Epidermal melanocyte (primary cell): Measurements from ENCODE around the gene TMEM229A.
"Not testable (repeated sequence)": the region's sequence is repeated elsewhere in the genome, so short reads cannot be mapped to it uniquely, and the experiment has no call there.

Experiments
- DNase-seq: peaks from one replicate; pipeline ENCODE4 v3.0.0; 2011; ENCODE audit warnings: low spot score; ENCODE audit not compliant: insufficient read length

TMEM229A gene

GRCh38 chr7:124032369-124033094, at the start of gene TMEM229A:
Gene TMEM229A (minus strand): TSS chr7:124033067. CDS start chr7:124033003, 64 bp downstream.
- peak; percentile 45 for DNase-seq

- not testable (repeated sequence) for DNase-seq
Observed at GRCh38 chr7:124082234-124082633, 49.4 kb upstream of the TMEM229A start.

- DNase-seq = no peak
Observed at GRCh38 chr7:124077546-124077945, 44.7 kb upstream of the TMEM229A start.

- no peak for DNase-seq
Observed at GRCh38 chr7:124076841-124077240, 44.0 kb upstream of the TMEM229A start.

GRCh38 chr7:124074007-124074406, 41.1 kb upstream of the TMEM229A start:
- no peak for DNase-seq

- no peak for DNase-seq
Observed at GRCh38 chr7:124073310-124073645, 40.4 kb upstream of the TMEM229A start.

- no peak for DNase-seq
Observed at GRCh38 chr7:124072603-124073309, 39.9 kb upstream of the TMEM229A start.

GRCh38 chr7:124071843-124072242, 39.0 kb upstream of the TMEM229A start:
- no peak for DNase-seq

GRCh38 chr7:124062171-124062570, 29.3 kb upstream of the TMEM229A start:
- no peak for DNase-seq

- DNase-seq = no peak
Observed at GRCh38 chr7:124060528-124060927, 27.7 kb upstream of the TMEM229A start.

GRCh38 chr7:124059375-124059774, 26.5 kb upstream of the TMEM229A start:
- DNase-seq = no peak

GRCh38 chr7:124058515-124058914, 25.6 kb upstream of the TMEM229A start:
- DNase-seq = no peak

- no peak for DNase-seq
Observed at GRCh38 chr7:124057872-124058271, 25.0 kb upstream of the TMEM229A start.

GRCh38 chr7:124056234-124056633, 23.4 kb upstream of the TMEM229A start:
- DNase-seq = no peak

- DNase-seq = no peak
Observed at GRCh38 chr7:124051681-124052377, 19.0 kb upstream of the TMEM229A start.

- no peak for DNase-seq
Observed at GRCh38 chr7:124042826-124043225, 10.0 kb upstream of the TMEM229A start.

GRCh38 chr7:124041439-124041838, 8.6 kb upstream of the TMEM229A start:
- no peak for DNase-seq

GRCh38 chr7:124037902-124038301, 5.0 kb upstream of the TMEM229A start:
- not testable (repeated sequence) for DNase-seq

GRCh38 chr7:124035706-124036105, 2.8 kb upstream of the TMEM229A start:
- DNase-seq = no peak

GRCh38 chr7:124034754-124035100, 1.9 kb upstream of the TMEM229A start:
- DNase-seq = no peak

- no peak for DNase-seq
Observed at GRCh38 chr7:124033807-124034753, 1.2 kb upstream of the TMEM229A start.
